H7 (cell line): ENCODE data around the gene ZNF618. TPM values are rescaled to one million over a fixed set of nuclear protein-coding genes. Genes with fewer than 3 reads are reported as not detected.
"Not testable (repeated sequence)": the region's sequence is repeated elsewhere in the genome, so short reads cannot be mapped to it uniquely, and the experiment has no call there.

ENCODE experiments used
- DNase-seq: peaks from one replicate; pipeline ENCODE4 v3.0.0; 2012
- H3K27me3 ChIP-seq: 2 replicates; pipeline ENCODE4 v1.6.0; 2011; ENCODE audit warnings: mild to moderate bottlenecking, low read length; ENCODE audit not compliant: control insufficient read depth, insufficient read depth
- H3K36me3 ChIP-seq: replicated peaks from 2 replicates; pipeline ENCODE4 v1.5.1; 2011; ENCODE audit warnings: low read length; ENCODE audit not compliant: control insufficient read depth, insufficient read depth
- H3K4me3 ChIP-seq: 2 replicates; pipeline ENCODE4 v1.5.1; 2011; ENCODE audit warnings: low read depth, mild to moderate bottlenecking, control low read depth, low read length, moderate library complexity; ENCODE audit not compliant: insufficient read depth
- total RNA-seq: library from RNA; depleted of rRNA; stranded (reverse); fragments of >200 nt; shearing (Covaris generic); gene quantifications from 2 replicates; pipeline ENCODE4 v1.2.3, GENCODE V29; 2014

Gene ZNF618
- total RNA-seq, 1 experiment from 2014 or later = 6.6 TPM

DNA sequence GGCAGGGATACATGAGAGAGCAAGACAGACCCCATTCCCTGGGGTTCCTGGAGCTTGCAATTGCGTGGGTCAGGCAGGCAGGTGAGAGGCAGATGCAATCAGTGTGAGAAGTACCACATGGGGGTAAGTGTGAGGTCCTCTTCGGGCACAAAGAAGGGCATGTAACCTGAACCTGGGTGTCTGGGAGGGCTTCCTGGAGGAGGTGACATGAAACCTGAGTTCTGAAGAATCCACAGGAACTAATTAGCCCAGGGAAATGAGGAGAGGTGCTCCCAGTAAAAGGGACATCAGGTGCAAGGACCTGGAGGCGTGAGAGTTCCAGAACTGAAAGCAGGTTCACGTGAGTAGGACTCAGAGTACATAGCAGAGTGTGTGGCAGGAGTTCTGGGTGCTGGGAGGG, 199.5 kb downstream of the ZNF618 start:
- H3K36me3 ChIP-seq = no peaks in the 10 kb centered on the region
- H3K4me3 ChIP-seq = no peak overlapping the region
- H3K27me3 ChIP-seq = peaks cover 3% of the 10 kb centered on the region; the same call in 1 of the 2 replicates
- DNase-seq = no peak

DNA sequence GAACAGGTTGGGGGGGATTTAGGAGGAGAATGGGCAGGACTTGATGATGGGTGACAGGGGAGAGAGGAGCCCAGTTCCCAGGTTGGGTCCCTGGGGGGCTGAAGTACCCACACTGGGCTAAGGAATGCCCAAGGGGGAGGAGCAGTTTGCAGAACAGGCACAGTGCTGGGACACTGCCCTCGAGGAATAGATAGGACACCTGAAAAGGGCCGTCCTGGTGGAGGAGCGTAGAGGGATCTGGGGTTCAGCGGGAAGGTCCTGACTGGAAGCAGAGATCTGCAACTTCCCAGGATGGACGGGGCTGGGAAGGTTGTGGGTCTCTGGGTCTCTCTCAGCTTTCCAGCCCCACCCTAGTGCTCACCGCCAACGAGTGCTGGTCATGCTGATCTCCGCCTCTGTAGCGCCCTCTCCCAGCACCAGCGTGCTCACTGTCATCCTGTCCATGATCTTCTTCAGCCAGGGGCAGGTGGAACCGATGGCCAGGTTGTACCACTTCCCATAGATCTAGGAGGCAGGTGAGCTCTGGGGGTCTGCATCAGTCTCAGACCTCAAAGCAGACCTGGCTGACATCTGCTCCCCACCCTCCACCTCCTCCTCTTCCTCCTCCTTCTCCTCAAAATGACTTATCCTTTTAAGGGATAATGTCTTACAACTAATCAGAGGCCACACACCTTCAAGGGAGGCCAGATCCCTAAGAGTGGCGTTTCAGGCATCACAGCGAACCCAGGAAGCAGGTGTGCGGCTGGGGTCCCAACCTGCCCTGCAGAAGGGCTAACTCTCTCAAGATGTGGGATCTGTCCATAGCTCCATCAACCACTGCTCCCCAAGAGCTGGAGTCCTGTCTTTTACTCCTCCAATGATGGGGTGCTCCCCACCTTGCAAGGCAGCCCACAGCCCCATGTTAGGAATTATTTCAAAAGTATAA, 200.4 kb downstream of the ZNF618 start:
- DNase-seq = no peak
- H3K4me3 ChIP-seq = no peak overlapping the region
- no peaks in the 10 kb centered on the region for H3K36me3 ChIP-seq
- peaks cover 3% of the 10 kb centered on the region; the same call in 1 of the 2 replicates for H3K27me3 ChIP-seq

DNA sequence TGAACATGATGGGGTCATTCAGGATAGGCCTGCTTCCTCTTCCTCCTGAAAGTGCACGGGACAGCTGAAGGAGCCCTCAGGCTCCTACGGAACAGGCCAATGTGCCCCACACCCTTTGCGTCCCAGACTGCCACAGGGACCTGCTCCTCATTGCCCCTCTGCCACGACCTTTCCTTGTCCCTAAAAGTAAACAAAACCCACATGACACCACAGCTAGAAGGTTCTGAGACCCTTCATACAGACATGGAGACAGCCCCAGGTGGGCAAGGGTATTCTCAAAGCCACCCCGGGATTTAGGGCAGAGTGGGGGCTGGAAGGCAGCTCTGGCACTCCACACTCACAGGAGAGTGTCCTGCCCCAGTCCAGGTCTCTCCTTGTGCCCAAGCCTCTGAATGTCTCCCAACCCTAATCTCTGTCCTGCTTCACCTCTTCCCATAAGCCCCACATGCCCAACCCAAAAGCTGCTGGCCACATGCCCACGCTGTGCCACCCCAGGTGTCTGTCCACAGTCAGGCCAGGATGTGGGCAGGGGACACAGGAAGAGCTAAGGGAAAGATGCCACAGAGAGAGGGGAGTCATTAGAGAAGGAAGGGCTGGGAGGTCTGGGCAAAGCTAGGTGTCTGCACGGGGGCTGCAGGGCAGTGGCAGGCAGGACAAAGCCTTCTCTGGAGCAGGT, 201.2 kb downstream of the ZNF618 start:
- H3K27me3 ChIP-seq = peaks cover 3% of the 10 kb centered on the region; the same call in 1 of the 2 replicates
- no peak overlapping the region for H3K4me3 ChIP-seq
- no peaks in the 10 kb centered on the region for H3K36me3 ChIP-seq
- no peak for DNase-seq

DNA sequence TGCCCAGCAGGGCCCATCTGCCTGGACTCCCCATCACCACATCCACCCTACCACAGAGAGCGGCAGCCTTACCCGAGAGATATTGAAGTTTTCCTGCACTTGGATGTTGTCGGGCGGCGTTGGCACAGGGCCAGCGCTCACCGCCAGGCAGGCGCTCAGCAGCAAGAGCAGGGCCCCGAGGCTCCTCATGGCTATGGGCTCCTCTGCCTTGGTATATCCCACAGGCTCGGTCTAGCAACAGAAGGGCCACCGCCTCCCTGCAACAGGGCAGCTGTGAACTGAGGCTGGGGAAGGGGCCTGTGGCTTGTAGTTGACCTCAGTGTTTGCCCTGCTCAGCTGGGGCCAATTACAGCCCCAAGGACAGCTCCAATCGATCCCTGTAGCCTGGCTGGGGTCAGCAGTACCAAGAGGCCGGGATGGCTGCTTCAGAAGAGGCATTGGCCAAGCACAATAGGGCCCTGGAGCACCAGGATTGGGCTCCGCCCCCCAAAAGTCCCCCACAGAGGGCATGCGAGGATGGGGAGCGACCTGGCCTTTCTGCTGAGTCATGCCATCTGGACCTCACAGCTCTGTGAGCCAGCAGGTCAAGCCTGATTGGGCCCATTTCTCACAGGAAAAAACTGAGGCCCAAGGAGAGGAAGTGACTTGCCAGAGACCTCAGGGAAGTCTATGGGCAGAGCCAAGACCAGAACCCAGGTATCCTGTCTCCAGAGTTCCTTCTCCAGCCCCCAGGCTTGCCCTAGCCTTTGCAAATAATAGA, 202.1 kb downstream of the ZNF618 start, which contains the start of gene AMBP:
Gene AMBP, minus strand, starts transcription at position 280 of the 760 bp plus-strand sequence. Its CDS starts 91 bp downstream, at position 189.
- DNase-seq = no peak
- Histone ChIP-seq H3K27me3 (peaks cover 3% of the 10 kb centered on the region; the same call in 1 of the 2 replicates), H3K4me3 (no peak within 1 kb of the TSS), H3K36me3 (no peaks in the 10 kb centered on the region)

DNA sequence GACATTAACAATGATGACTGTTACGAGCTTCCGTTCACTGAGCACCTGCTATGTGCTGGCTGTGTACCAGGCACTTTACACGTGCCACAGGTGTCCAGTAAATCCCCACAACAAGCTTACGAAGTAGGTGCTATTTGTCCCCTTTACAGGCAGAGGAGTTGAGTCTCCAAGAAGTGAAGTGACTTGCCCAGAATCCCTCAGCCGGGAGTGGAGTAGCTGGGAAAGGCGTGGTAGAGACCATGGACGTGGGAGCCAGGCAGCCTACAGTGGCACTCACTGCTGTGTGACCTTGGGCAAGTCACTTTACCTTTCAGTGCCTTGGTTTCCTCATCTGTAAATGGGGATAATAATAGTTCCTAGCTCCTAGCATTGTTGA, 202.7 kb downstream of the ZNF618 start:
- no peak overlapping the region for H3K4me3 ChIP-seq
- peaks cover 3% of the 10 kb centered on the region; the same call in 1 of the 2 replicates for H3K27me3 ChIP-seq
- no peaks in the 10 kb centered on the region for H3K36me3 ChIP-seq
- no peak for DNase-seq

DNA sequence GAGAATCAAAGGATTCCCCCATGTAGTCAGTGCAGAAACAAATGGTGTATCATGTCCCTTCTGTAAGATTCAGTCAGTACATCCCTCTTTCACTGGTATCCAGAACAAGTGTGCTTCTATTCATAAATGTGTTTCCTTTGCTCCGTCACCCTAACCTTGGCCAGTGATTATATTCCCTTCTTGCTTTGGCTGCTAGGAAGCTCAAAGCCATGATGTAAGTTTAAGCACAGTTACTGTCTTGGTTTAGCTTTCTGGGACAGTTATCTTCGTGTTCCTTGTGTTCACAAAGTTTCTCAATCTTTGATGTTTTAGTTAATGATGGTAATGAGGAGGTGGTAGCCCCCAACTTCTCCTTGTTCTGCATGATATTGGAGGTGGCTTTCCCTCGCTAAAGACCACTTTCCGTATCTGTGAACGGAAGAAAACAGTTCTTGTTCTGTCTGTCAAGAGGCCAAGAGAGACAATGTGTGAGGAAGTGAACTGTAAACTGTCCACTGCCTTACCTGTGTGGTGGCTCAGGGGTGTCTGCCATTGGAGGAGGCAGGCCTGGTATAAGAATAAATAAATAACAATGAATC, 204.2 kb downstream of the ZNF618 start:
- Histone ChIP-seq H3K27me3 (no peaks in the 10 kb centered on the region; the same call in 1 of the 2 replicates), H3K36me3 (no peaks in the 10 kb centered on the region), H3K4me3 (no peak overlapping the region)
- DNase-seq = no peak

DNA sequence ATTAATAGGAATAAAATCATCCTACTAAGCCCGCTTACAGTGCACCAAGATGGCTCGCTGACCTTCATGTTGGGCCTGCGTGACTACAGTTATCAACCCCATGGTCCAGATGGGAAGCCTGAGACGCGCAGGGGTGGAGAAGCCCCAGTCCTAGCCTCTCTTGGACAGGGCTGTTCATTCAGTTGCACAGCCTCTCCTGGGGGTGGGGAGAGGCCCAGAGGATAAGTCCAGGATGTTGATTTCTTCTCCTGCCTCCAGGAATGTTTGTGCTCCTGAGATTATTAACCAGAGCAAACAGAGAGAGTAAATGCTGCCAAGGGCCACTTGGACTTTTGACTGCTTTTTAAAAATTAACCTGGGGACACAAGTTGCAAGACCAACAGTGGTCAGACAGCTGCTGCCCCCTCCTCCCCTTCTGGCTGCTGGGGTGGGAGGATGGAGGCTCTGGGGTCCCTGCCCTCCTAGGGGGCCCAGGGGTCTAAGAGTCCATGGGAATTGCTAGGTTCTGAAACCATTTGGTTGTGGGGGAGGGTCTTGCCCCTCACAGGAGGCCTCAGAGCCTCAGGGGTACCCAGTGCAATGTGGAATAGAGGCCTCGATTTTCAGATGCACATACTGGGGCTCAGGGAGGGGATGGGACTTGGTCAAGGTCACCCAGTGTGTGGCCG, 204.8 kb downstream of the ZNF618 start:
- Histone ChIP-seq H3K27me3 (no peaks in the 10 kb centered on the region), H3K4me3 (no peak overlapping the region), H3K36me3 (no peaks in the 10 kb centered on the region)
- no peak for DNase-seq

DNA sequence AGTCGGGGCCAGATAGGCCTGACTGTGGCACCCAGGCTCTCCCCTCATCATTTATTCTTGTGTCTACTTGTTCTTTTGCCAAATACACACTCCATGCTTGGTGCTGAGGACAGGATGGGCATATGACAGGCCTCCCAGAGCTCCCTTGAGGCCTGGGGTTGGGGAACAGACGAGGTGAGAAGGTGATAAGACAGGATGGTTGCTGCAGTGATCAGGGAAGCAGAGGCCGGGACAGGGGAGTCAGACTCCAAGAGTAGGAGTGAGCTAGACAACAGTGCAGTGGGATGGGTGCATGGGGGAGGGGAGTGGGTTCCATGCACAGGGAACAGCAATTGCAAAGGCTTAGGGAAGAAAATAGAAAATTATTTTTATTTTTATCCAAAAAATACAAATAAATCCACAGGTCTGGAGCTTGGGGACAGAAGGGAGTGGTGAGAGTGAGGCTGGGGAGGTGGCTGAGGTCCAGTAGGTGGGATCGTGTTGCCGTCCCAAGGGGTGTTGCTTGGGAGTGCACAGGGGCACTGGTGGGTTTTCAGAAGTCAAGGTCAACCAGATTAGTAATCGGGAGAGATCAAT, 205.4 kb downstream of the ZNF618 start:
- no peak for DNase-seq
- no peak overlapping the region for H3K4me3 ChIP-seq
- H3K36me3 ChIP-seq = no peaks in the 10 kb centered on the region
- H3K27me3 ChIP-seq = no peaks in the 10 kb centered on the region; the same call in 1 of the 2 replicates

DNA sequence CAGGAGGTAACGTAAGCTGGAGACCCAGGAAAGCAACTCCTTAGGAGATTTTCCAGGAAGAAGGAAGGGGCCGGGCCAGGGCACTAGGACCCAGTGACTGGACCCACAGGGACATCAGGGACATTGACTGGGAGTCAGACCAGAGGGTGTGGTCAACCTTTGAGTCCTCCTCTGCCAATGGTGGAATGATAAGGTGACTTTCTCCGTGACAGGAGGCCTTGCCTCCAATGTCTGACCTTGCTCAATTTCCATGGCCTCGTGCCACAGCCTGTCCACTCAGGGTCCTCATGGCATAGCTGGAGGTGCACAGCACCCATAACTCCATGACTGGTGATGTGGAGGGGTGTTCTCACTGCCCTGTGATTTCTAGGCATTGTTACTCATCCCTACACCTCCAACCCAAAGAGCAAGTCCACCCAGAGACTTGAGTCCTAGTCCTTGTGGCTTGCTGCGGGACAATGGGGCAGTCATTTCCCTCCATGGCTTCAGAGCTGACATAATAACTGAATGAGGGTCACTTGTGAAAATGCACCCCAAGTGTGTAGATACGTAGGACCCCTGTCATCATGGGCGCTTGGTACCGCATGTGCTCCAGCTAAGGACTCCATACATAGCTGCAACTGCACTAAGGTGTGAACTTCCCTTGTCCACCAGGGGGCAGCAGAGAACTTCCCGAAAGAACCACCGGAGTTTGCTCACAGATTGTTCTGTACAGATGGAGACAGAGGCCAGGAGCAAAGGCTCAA, 206.1 kb downstream of the ZNF618 start:
- H3K36me3 ChIP-seq = no peaks in the 10 kb centered on the region
- peak; percentile 90 for DNase-seq

DNA sequence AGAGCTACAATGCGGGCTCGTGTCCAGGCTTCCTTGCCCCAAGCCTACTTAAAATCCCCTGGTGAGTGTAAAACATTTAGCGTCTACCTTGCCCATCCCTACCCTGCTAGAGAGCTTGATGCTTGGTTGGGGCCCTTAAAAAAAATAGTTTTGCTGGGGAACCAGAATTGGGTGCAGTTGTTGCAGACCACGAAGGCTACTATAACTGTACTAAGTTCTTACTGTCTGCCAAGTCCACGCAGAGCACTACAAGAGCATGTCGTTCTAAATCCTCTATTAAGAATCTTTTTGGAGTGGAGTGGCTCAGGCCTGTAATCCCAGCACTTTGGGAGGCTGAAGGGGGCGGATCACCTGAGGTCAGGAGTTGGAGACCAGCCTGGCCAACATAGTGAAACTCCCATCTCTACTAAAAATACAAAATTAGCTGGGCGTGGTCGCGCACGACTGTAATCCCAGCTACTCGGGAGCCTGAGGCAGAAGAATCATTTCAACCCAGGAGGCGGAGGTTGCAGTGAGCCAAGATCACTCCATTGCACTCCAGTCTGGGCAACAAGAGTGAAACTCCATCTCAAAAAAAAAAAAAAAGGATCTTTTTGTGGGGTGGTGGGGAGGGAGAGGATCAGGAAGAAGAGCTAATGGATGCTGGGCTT, 206.8 kb downstream of the ZNF618 start:
- not testable (repeated sequence) for H3K4me3 ChIP-seq, DNase-seq, H3K27me3 ChIP-seq, H3K36me3 ChIP-seq

More for the DNA sequence above, 206.1 kb downstream of the ZNF618 start:
- H3K27me3 ChIP-seq = no peaks in the 10 kb centered on the region; the same call in 1 of the 2 replicates
- H3K4me3 ChIP-seq = no peak overlapping the region

DNA sequence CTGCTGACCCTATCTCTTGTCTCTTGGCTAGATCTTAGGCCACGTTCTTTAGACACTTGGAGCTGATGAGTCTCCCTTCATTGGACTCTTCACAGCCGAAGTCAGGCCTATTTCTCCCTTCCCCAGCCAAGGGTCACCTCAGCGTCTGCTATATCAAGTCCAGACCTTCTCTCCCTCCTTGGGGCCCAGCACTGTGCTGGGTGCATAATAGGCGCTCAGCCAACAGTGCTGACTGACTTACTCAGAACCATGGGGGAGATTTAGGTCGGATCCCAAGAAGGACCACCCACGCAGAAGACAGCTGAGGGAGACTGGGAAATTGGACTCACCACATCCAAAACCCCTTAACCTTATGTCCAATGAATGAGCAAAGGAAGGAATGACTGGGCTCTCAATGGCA, 207.6 kb downstream of the ZNF618 start:
- Histone ChIP-seq H3K4me3 (no peak overlapping the region), H3K27me3 (no peaks in the 10 kb centered on the region; the same call in 1 of the 2 replicates), H3K36me3 (no peaks in the 10 kb centered on the region)
- no peak for DNase-seq

DNA sequence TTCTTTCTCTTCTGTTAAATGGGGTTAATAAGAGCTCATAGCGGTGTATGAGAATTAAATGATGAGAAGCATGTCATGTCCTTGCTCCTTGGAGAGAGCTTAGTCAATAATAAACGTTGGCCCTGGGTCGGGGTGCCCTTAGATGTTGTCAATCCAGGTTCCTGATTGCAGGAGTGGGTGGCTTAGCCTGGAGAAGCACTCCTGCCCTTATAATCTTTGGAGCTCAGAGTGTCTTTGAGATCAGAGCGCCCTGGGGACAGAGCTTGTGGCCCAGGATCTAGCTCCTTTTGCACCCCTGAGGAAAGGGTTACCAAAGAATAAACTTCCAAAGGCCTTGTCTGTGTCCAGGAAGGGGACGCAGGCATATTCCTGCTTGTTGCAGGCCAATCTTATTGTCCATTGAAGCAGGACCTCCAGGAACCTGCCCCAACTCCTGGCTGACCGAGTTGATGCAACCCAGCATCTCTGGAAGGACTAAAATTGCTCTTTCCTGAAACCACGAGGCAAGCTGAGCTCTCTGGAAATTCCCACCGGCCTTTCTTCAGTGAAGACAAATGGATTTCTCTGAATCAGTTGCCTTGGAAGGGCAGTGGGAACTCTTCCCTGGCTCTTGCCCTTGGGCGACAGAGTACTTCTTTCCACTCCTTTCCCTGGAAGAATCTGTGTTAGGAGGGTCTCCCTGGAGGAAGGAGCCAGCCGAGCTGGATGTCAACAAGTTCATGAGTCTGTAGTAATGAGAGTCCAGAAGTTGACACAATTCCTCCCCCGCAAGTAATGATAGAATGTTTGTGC, 208.4 kb downstream of the ZNF618 start:
- H3K27me3 ChIP-seq = no peaks in the 10 kb centered on the region; the same call in 1 of the 2 replicates
- H3K36me3 ChIP-seq = no peaks in the 10 kb centered on the region
- no peak for DNase-seq
- no peak overlapping the region for H3K4me3 ChIP-seq
